GM03348 (cell line): ENCODE results near the gene IL36G.

Source experiments
- DNase-seq: peaks from one replicate; pipeline ENCODE4 v3.0.0; 2012; ENCODE audit warnings: low spot score

IL36G gene

GRCh38 chr2:113018509-113018908, 40.7 kb downstream of the IL36G start:
- no peak for DNase-seq

- no peak for DNase-seq
Observed at GRCh38 chr2:113021312-113021711, 43.5 kb downstream of the IL36G start.

GRCh38 chr2:113024764-113025163, 47.0 kb downstream of the IL36G start:
- DNase-seq: no peak

- DNase-seq: no peak
Observed at GRCh38 chr2:113025737-113026136, 47.9 kb downstream of the IL36G start.

- no peak for DNase-seq
Observed at GRCh38 chr2:113027691-113028090, 49.9 kb downstream of the IL36G start.

- DNase-seq: no peak
Observed at GRCh38 chr2:113028112-113028511, 50.3 kb downstream of the IL36G start.

GRCh38 chr2:113032737-113033136, 54.9 kb downstream of the IL36G start:
- no peak for DNase-seq

- DNase-seq: no peak
Observed at GRCh38 chr2:113034016-113034415, 56.2 kb downstream of the IL36G start.
